Muscle layer of colon (tissue), 2 donors: ENCODE results near the gene SLC29A1.

Experiments
- H3K27ac ChIP-seq: one replicate; pipeline ENCODE4 v1.7.0; 2013; ENCODE audit warnings: low read depth, mild to moderate bottlenecking, low read length, moderate library complexity
- H3K27me3 ChIP-seq, 2 donors: one replicate each; pipeline ENCODE4 v1.7.0; 2013; ENCODE audit warnings: low read length in 2 of 2, mild to moderate bottlenecking in 2 of 2; ENCODE audit not compliant: insufficient read depth in 2 of 2, control insufficient read depth in 1 of 2
- H3K36me3 ChIP-seq: one replicate; pipeline ENCODE4 v1.7.0; 2013; ENCODE audit warnings: mild to moderate bottlenecking, low read length; ENCODE audit not compliant: insufficient read depth
- H3K4me1 ChIP-seq: one replicate; pipeline ENCODE4 v1.7.0; 2013; ENCODE audit warnings: mild to moderate bottlenecking, low read length; ENCODE audit not compliant: insufficient read depth
- H3K4me3 ChIP-seq, 2 donors: one replicate each; pipeline ENCODE4 v1.7.0; 2013; ENCODE audit warnings: low read length in 2 of 2, low read depth in 1 of 2, mild to moderate bottlenecking in 1 of 2, moderate library complexity in 1 of 2
- H3K9ac ChIP-seq: one replicate; pipeline ENCODE4 v1.7.0; 2013; ENCODE audit warnings: low read length
- H3K9me3 ChIP-seq: one replicate; pipeline ENCODE4 v1.7.0; 2013; ENCODE audit warnings: mild to moderate bottlenecking, low read length
- donor health status: abdominal sarcoma.
- donor health status: Adenocarcinoma of cecum.

SLC29A1 gene

DNA sequence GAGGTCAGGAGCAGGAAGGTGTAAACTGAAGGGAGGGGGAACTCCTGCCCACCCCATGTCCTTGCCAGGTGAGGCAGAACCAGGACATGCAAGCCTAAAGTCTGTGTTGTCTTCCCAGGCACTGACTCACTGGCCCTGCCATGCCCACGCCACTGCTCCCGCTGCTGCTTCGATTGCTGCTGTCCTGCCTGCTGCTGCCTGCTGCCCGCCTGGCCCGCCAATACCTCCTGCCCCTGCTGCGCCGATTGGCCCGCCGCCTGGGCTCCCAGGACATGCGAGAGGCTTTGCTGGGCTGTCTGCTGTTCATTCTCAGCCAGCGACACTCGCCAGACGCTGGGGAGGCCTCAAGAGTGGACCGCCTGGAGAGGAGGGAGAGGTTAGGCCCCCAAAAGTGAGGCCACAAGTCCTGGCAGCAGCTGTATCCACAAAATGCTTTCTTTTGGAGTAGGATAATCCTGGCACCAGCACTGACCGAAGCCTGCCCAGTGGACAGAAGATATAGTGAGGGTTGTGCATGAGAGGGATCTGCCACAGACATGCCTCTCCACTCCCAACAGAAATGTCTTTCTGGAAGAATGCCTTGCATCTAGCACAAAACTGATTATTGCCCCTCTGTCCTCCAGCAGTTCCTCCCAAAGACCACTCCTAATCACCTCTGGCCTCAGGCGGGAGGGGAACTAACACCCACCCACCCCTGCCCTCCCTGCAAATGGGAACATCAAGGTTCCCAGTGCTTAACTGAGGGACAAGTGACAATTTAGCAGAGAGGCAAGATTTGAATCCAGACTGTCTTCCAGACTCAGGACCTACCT, 5.9 kb upstream of the SLC29A1 start:
- H3K4me3 ChIP-seq: peak overlapping the region in 1 of 2 donors; percentile 35
- H3K4me1 ChIP-seq: peaks cover 55% of the 10 kb centered on the region
- H3K27ac ChIP-seq: peak overlapping the region; percentile 80
- H3K9me3 ChIP-seq: no peaks in the 10 kb centered on the region
- no peaks in the 10 kb centered on the region for H3K27me3 ChIP-seq
- H3K9ac ChIP-seq: peak overlapping the region; percentile 4
- no peaks in the 10 kb centered on the region for H3K36me3 ChIP-seq

DNA sequence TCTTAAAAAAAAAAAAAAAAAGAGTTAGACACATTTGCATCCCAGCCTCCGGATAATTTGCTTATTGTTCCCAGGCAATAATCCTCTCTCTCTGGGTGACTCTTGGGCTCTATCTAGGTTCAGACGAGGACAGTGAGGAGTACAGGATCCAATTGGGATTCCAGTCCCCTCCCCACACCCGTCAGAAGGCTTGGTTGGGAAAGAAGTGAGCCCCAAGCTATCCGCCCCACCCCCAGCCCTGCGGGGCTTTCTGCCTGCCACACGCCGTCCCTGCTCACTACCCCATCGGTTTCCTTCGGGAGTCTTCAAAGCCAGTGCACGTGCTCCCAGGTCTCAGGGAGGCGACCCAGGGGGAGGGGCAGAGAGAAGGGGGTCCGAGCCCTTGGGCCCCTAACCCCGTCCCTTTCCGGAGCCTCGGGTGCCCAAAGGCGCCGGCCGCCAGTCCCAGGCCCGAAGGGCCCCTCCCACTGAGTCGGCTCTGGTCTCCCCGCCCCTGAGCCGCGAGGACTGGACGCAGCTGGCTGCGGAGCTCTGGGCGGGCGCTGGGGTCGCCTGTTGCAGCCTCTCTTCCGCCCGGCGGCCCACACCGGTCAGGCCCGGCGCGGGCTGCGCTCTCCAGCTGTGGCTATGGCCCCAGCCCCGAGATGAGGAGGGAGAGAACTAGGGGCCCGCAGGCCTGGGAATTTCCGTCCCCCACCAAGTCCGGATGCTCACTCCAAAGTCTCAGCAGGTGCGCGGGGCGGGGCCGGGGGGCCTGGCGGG, 4.2 kb upstream of the SLC29A1 start:
- Histone ChIP-seq H3K27ac (peak overlapping the region; percentile 91), H3K4me3 (peak overlapping the region; percentile 40 to 64), H3K9me3 (no peaks in the 10 kb centered on the region), H3K36me3 (no peaks in the 10 kb centered on the region), H3K4me1 (peaks cover 64% of the 10 kb centered on the region), H3K9ac (no peak overlapping the region), H3K27me3 (no peaks in the 10 kb centered on the region)

GRCh38 chr6:44219815-44220784, 3.3 kb upstream of the SLC29A1 start:
- Histone ChIP-seq H3K9ac (peak overlapping the region; percentile 65), H3K27ac (peak overlapping the region; percentile 83), H3K27me3 (no peaks in the 10 kb centered on the region), H3K4me1 (peaks cover 72% of the 10 kb centered on the region), H3K9me3 (no peaks in the 10 kb centered on the region), H3K36me3 (no peaks in the 10 kb centered on the region), H3K4me3 (peak overlapping the region; percentile 48 to 72)

DNA sequence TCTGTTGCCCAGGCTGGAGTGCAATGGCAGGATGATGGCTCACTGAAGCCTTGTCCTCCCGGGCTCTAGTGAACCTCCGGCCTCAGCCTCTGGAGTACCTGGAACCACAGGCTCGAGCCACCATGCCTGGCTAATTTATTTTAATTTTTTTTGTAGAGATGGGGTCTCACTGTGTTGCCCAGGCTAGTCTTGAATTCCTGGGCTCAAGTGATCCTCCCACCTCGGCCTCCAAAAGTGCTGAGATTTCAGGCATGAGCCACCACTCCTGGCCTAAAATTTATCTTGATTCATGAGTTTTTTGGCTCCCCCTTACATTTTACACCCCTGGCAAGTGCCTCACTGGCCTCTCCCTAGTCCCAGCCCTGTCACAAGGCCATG, 2.5 kb upstream of the SLC29A1 start:
- H3K4me3 ChIP-seq: peak overlapping the region in 1 of 2 donors; percentile 22

GRCh38 chr6:44221291-44221960, 2.0 kb upstream of the SLC29A1 start:
- Histone ChIP-seq H3K9me3 (no peaks in the 10 kb centered on the region), H3K9ac (no peak overlapping the region), H3K27ac (peak overlapping the region; percentile 72), H3K4me1 (peaks cover 78% of the 10 kb centered on the region), H3K36me3 (no peaks in the 10 kb centered on the region), H3K27me3 (no peaks in the 10 kb centered on the region), H3K4me3 (peak overlapping the region in 1 of 2 donors; percentile 49)

More for the DNA sequence above, 2.5 kb upstream of the SLC29A1 start:
- no peaks in the 10 kb centered on the region for H3K27me3 ChIP-seq
- H3K27ac ChIP-seq: peak overlapping the region; percentile 72
- no peaks in the 10 kb centered on the region for H3K36me3 ChIP-seq
- H3K9me3 ChIP-seq: no peaks in the 10 kb centered on the region
- H3K4me1 ChIP-seq: peaks cover 78% of the 10 kb centered on the region
- H3K9ac ChIP-seq: no peak overlapping the region

- H3K9me3 ChIP-seq: no peaks in the 10 kb centered on the region
- peak overlapping the region; percentile 72 for H3K27ac ChIP-seq
- no peaks in the 10 kb centered on the region for H3K36me3 ChIP-seq
- no peaks in the 10 kb centered on the region for H3K27me3 ChIP-seq
- peak overlapping the region in 1 of 2 donors; percentile 59 for H3K4me3 ChIP-seq
- peaks cover 78% of the 10 kb centered on the region for H3K4me1 ChIP-seq
- H3K9ac ChIP-seq: no peak overlapping the region
These were observed 1.4 kb upstream of the SLC29A1 start for GRCh38 chr6:44221961-44222335.

- Histone ChIP-seq H3K27me3 (no peaks in the 10 kb centered on the region), H3K4me3 (peak overlapping the region; percentile 58 to 59), H3K9ac (peak overlapping the region; percentile 66), H3K36me3 (no peaks in the 10 kb centered on the region), H3K27ac (peak overlapping the region; percentile 70), H3K4me1 (peaks cover 78% of the 10 kb centered on the region), H3K9me3 (no peaks in the 10 kb centered on the region)
These were observed 693 bp upstream of the SLC29A1 start for GRCh38 chr6:44222486-44223318.

DNA sequence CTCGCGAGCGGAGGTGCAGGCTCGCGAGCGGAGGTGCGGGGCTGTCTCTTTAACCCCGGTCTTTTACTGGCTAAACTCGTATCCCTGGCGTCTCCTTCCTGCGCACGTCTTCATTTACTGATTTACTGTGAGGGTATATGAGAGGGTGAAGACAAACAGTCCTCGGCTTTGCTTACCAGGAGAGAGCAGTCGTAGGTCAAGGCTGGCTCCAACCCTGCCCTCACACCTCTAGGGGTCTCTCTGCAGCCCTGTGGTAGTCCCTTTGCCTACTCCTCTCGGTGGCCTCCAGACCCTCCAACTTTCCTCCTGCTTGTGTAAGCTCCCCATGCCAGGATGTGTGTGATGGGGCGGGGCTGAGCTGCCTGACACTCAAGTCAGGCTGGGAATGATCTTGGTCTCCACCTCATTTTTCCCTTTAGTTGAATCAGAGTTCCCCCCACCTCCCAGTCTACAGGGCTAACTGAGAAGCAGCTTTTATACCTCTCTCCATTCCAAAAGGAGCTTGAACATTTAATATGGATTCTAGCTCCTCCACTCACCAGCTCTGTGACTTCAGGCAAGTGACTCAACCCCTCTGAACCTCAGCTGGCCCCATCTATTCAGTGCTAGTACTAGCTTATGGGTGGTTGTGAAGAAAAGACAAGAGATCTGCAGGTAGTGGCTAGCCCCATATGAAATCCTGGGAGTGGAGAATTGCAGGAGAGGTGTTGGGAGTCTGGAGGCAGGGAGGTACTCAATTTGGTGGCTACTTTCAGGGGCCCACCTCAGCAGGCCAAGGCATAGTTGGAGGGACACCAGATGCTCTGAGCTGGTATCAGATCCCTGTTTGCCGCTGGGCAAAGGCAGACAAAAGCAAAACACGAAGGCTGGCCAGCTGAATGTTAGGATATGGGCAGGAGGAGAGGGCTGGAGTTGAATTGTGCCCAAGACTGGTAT, 902 bp downstream of the SLC29A1 start:
- no peaks in the 10 kb centered on the region for H3K9me3 ChIP-seq
- H3K9ac ChIP-seq: peak overlapping the region; percentile 37
- peaks cover 80% of the 10 kb centered on the region for H3K4me1 ChIP-seq
- peaks cover 4% of the 10 kb centered on the region for H3K36me3 ChIP-seq
- H3K27ac ChIP-seq: peak overlapping the region; percentile 28
- H3K27me3 ChIP-seq: no peaks in the 10 kb centered on the region
- H3K4me3 ChIP-seq: peak overlapping the region in 1 of 2 donors; percentile 71

- peak overlapping the region in 1 of 2 donors; percentile 71 for H3K4me3 ChIP-seq
- H3K9me3 ChIP-seq: no peaks in the 10 kb centered on the region
- peak overlapping the region; percentile 20 for H3K27ac ChIP-seq
- peaks cover 85% of the 10 kb centered on the region for H3K4me1 ChIP-seq
- H3K9ac ChIP-seq: peak overlapping the region; percentile 37
- H3K36me3 ChIP-seq: peaks cover 10% of the 10 kb centered on the region
- no peaks in the 10 kb centered on the region for H3K27me3 ChIP-seq
These were observed 1.5 kb downstream of the SLC29A1 start for GRCh38 chr6:44224965-44225305.
